ENCODE results near the gene PLEKHM1. TPM values are rescaled to one million over a fixed set of nuclear protein-coding genes. Genes with fewer than 3 reads are reported as not detected.

The PLEKHM1 gene
- total and polyA plus RNA-seq, 8 donors, result 13.3 to 30.7 (median 16.0) TPM

GRCh38 chr17:45433159-45433535 lies 57.4 kb downstream of the PLEKHM1 start:
- no peak overlapping the region for H3K27ac ChIP-seq
- peaks cover 0 to 5% (median 0%) of the 10 kb centered on the region in 3 donors for H3K36me3 ChIP-seq
- 68 to 97% methylated on average over 3 to 4 of the region's 4 CpGs for WGBS, 2 donors
- DNase-seq (peak in 3 of 6 donors; percentile 23 to 47 (median 45)), FAIRE-seq (no peak), ATAC-seq (no peak)
- H3K4me3 ChIP-seq, result no peak overlapping the region
- TF ChIP-seq, protein P1, sequence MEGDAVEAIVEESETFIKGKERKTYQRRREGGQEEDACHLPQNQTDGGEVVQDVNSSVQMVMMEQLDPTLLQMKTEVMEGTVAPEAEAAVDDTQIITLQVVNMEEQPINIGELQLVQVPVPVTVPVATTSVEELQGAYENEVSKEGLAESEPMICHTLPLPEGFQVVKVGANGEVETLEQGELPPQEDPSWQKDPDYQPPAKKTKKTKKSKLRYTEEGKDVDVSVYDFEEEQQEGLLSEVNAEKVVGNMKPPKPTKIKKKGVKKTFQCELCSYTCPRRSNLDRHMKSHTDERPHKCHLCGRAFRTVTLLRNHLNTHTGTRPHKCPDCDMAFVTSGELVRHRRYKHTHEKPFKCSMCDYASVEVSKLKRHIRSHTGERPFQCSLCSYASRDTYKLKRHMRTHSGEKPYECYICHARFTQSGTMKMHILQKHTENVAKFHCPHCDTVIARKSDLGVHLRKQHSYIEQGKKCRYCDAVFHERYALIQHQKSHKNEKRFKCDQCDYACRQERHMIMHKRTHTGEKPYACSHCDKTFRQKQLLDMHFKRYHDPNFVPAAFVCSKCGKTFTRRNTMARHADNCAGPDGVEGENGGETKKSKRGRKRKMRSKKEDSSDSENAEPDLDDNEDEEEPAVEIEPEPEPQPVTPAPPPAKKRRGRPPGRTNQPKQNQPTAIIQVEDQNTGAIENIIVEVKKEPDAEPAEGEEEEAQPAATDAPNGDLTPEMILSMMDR (IDR thresholded peaks at IDR 0.05), result no peak
- peaks cover 0 to 5% (median 0%) of the 10 kb centered on the region in 4 donors for H3K27me3 ChIP-seq
- peaks cover 3 to 15% (median 4%) of the 10 kb centered on the region in 3 donors for H3K4me1 ChIP-seq
- intact Hi-C loops (cut with DNase I), result no loop called here
- H3K9me3 ChIP-seq, result no peaks in the 10 kb centered on the region

GRCh38 chr17:45432405-45433158 lies 57.9 kb downstream of the PLEKHM1 start, which contains the start of gene ARHGAP27:
Gene ARHGAP27 (minus strand): TSS chr17:45432870. CDS start chr17:45430279, 2,591 bp downstream.
- H3K4me1 ChIP-seq, result peaks cover 3 to 15% (median 4%) of the 10 kb centered on the region in 3 donors
- peak in 2 of 4 donors; percentile 2 to 5 for ATAC-seq

DNA sequence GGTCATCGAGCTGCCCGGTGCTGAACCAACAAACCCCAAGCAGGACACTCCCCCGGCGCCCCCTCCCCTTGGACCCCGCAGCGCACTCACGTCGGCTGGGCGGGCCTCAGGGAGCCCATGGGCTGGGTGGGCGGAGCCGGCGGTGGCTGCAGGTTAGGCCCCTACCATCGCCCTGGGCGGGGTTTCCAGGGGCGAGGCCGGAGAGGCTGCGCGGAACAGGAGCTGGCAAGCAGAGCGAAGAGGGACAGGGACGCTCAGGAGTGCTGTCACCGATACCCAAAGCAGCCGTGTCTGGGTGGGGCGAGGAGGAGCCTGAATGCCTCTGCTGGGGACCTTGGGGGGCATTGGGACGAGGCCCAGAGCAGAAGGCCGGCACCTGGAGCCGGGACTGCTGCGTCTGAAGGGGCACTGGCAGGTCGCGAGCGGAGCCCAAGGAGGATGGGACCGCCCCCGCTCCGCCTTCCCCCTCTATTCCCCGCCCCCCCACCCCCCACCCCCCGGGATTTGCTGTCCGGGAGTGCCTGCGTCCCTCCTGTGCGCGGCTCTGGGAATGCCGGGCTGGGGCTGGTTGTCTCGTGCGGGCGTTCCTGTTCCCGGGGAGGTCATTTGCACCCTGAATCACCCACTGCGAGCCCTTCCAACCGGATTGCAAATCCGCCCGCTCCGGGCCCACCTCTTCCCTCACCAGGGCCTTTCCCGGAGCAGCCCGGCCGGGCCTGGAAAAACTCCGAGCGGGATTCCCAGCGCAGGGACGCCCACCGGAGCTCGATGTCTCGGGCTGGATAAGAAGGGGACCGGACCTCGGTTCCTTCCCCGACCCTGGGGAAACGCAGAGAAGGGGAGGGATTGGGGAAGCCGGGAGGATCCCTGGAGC lies 58.8 kb downstream of the PLEKHM1 start:
- H3K27me3 ChIP-seq, result peaks cover 0 to 5% (median 0%) of the 10 kb centered on the region in 4 donors
- peak; percentile 57 to 77 (median 72) for ATAC-seq
- no peak for FAIRE-seq
- H3K4me3 ChIP-seq, result peak overlapping the region; percentile 15 to 48 (median 28)
- TF ChIP-seq, protein P1 (IDR thresholded peaks at IDR 0.05), result no peak
- DNase-seq, result peak; percentile 60 to 84 (median 78)
- H3K36me3 ChIP-seq, result peaks cover 0 to 1% (median 0%) of the 10 kb centered on the region in 3 donors
- peak overlapping the region in 2 of 4 donors; percentile 19 to 70 for H3K27ac ChIP-seq
- peaks cover 3 to 15% (median 4%) of the 10 kb centered on the region in 3 donors for H3K4me1 ChIP-seq
- whole genome bisulfite sequencing, 2 donors, result 0% methylated on average over 47 to 64 of the region's 64 CpGs
- no peaks in the 10 kb centered on the region for H3K9me3 ChIP-seq
- intact Hi-C loops (cut with DNase I), result no loop called here

More at GRCh38 chr17:45432405-45433158, 57.9 kb downstream of the PLEKHM1 start, which contains the start of gene ARHGAP27:
- peaks cover 0 to 5% (median 0%) of the 10 kb centered on the region in 3 donors for H3K36me3 ChIP-seq
- FAIRE-seq, result no peak
- H3K9me3 ChIP-seq, result no peaks in the 10 kb centered on the region
- WGBS, 2 donors, result 7 to 8% methylated on average over 43 to 66 of the region's 66 CpGs
- peak within 1 kb of the TSS; percentile 15 to 48 (median 28) for H3K4me3 ChIP-seq
- peak within 1 kb of the TSS in 2 of 4 donors; percentile 19 to 70 for H3K27ac ChIP-seq
- intact Hi-C loops (cut with DNase I), result no loop called here
- DNase-seq, result peak in 3 of 6 donors; percentile 44 to 74 (median 68)
- TF ChIP-seq, protein P1 (IDR thresholded peaks at IDR 0.05), result no peak
- peaks cover 0 to 5% (median 0%) of the 10 kb centered on the region in 4 donors for H3K27me3 ChIP-seq

- H3K4me1 ChIP-seq, result peaks cover 3 to 15% (median 4%) of the 10 kb centered on the region in 3 donors
- FAIRE-seq, result no peak
Measured at GRCh38 chr17:45430738-45431530, 59.6 kb downstream of the PLEKHM1 start.

More at GRCh38 chr17:45430738-45431530, 59.6 kb downstream of the PLEKHM1 start:
- 10 to 13% methylated on average over 37 to 47 of the region's 47 CpGs for WGBS, 2 donors
- Histone ChIP-seq H3K4me3 (peak overlapping the region; percentile 12 to 48 (median 28)), H3K36me3 (no peaks in the 10 kb centered on the region), H3K27me3 (peaks cover 0 to 5% (median 0%) of the 10 kb centered on the region in 4 donors), H3K9me3 (no peaks in the 10 kb centered on the region), H3K27ac (peak overlapping the region in 2 of 4 donors; percentile 19 to 70)
- ATAC-seq, result peak; percentile 35 to 63 (median 49)
- DNase-seq, result peak; percentile 50 to 85 (median 67)
- intact Hi-C loops (cut with DNase I), result no loop called here
- TF ChIP-seq, protein P1 (IDR thresholded peaks at IDR 0.05), result no peak
